ENCODE data around the gene TEX48. TPM values are rescaled to one million over a fixed set of nuclear protein-coding genes. Genes with fewer than 3 reads are reported as not detected.

Gene TEX48
- total and polyA plus RNA-seq, 2 experiments from 2014 or later: not detected

DNA sequence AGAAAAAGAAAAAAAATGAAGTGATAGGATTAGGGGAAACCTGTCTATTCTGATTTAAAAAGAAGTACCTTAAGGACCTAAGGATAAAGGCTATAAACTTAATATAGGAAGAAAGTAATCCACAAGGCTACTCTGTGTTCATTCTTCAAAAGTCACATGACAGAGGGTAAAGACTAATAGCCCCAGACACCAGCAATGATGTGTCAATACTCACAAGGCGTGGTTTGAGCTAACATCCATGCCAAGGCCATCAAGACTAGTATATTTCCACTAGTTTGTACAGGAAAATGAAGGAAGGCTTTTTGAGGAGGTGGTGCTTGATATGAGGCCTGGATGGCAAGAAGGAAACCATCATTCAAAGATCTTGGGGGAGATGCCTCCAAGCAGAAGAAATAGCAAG is 49.7 kb upstream of the TEX48 start:
- Histone ChIP-seq H3K79me2 (replicated peaks; ENCODE audit: insufficient read depth) (no peaks in the 10 kb centered on the region), H2AFZ (no peak overlapping the region), H3K27ac (ENCODE audit: low read depth) (no peak overlapping the region), H3F3A (replicated peaks; ENCODE audit: low read depth) (no peaks in the 10 kb centered on the region), H3K4me2 (no peak overlapping the region), H4K20me1 (replicated peaks; ENCODE audit: insufficient read depth) (no peaks in the 10 kb centered on the region), H3K9me2 (ENCODE audit: insufficient read depth) (no peaks in the 10 kb centered on the region), H3K27me3 (ENCODE audit: insufficient read depth) (no peaks in the 10 kb centered on the region), H3K4me1 (ENCODE audit: insufficient read depth) (no peaks in the 10 kb centered on the region), H3K36me3 (ENCODE audit: insufficient read depth) (no peaks in the 10 kb centered on the region), H3K4me3 (no peak overlapping the region)
- no peak overlapping the region for H3K27ac Mint-ChIP-seq
- TF ChIP-seq, protein P1, sequence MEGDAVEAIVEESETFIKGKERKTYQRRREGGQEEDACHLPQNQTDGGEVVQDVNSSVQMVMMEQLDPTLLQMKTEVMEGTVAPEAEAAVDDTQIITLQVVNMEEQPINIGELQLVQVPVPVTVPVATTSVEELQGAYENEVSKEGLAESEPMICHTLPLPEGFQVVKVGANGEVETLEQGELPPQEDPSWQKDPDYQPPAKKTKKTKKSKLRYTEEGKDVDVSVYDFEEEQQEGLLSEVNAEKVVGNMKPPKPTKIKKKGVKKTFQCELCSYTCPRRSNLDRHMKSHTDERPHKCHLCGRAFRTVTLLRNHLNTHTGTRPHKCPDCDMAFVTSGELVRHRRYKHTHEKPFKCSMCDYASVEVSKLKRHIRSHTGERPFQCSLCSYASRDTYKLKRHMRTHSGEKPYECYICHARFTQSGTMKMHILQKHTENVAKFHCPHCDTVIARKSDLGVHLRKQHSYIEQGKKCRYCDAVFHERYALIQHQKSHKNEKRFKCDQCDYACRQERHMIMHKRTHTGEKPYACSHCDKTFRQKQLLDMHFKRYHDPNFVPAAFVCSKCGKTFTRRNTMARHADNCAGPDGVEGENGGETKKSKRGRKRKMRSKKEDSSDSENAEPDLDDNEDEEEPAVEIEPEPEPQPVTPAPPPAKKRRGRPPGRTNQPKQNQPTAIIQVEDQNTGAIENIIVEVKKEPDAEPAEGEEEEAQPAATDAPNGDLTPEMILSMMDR (conservative IDR thresholded peaks at IDR 0.05; ENCODE audit: low read depth in 2 of 2): no peak
- TF ChIP-seq EZH2phosphoT487 (IDR thresholded peaks at IDR 0.05; ENCODE audit: unreplicated experiment) (no peak), ZNF331 (CRISPR knock-in tag; IDR thresholded peaks at IDR 0.05; ENCODE audit: low read depth) (no peak), POLR2AphosphoS5 (IDR thresholded peaks at IDR 0.05; ENCODE audit: low read depth) (no peak), JUNB (IDR thresholded peaks at IDR 0.05; ENCODE audit: unreplicated experiment) (no peak), ZNF114 (CRISPR knock-in tag; IDR thresholded peaks at IDR 0.05) (no peak), STAT1 (IDR thresholded peaks at IDR 0.05; ENCODE audit: unreplicated experiment) (no peak)
- TF ChIP-seq, protein P2, sequence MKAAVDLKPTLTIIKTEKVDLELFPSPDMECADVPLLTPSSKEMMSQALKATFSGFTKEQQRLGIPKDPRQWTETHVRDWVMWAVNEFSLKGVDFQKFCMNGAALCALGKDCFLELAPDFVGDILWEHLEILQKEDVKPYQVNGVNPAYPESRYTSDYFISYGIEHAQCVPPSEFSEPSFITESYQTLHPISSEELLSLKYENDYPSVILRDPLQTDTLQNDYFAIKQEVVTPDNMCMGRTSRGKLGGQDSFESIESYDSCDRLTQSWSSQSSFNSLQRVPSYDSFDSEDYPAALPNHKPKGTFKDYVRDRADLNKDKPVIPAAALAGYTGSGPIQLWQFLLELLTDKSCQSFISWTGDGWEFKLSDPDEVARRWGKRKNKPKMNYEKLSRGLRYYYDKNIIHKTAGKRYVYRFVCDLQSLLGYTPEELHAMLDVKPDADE (IDR thresholded peaks at IDR 0.05): no peak
- TF ChIP-seq, protein P3, sequence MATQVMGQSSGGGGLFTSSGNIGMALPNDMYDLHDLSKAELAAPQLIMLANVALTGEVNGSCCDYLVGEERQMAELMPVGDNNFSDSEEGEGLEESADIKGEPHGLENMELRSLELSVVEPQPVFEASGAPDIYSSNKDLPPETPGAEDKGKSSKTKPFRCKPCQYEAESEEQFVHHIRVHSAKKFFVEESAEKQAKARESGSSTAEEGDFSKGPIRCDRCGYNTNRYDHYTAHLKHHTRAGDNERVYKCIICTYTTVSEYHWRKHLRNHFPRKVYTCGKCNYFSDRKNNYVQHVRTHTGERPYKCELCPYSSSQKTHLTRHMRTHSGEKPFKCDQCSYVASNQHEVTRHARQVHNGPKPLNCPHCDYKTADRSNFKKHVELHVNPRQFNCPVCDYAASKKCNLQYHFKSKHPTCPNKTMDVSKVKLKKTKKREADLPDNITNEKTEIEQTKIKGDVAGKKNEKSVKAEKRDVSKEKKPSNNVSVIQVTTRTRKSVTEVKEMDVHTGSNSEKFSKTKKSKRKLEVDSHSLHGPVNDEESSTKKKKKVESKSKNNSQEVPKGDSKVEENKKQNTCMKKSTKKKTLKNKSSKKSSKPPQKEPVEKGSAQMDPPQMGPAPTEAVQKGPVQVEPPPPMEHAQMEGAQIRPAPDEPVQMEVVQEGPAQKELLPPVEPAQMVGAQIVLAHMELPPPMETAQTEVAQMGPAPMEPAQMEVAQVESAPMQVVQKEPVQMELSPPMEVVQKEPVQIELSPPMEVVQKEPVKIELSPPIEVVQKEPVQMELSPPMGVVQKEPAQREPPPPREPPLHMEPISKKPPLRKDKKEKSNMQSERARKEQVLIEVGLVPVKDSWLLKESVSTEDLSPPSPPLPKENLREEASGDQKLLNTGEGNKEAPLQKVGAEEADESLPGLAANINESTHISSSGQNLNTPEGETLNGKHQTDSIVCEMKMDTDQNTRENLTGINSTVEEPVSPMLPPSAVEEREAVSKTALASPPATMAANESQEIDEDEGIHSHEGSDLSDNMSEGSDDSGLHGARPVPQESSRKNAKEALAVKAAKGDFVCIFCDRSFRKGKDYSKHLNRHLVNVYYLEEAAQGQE (IDR thresholded peaks at IDR 0.05; ENCODE audit: unreplicated experiment): no peak
- TF ChIP-seq, protein P4, sequence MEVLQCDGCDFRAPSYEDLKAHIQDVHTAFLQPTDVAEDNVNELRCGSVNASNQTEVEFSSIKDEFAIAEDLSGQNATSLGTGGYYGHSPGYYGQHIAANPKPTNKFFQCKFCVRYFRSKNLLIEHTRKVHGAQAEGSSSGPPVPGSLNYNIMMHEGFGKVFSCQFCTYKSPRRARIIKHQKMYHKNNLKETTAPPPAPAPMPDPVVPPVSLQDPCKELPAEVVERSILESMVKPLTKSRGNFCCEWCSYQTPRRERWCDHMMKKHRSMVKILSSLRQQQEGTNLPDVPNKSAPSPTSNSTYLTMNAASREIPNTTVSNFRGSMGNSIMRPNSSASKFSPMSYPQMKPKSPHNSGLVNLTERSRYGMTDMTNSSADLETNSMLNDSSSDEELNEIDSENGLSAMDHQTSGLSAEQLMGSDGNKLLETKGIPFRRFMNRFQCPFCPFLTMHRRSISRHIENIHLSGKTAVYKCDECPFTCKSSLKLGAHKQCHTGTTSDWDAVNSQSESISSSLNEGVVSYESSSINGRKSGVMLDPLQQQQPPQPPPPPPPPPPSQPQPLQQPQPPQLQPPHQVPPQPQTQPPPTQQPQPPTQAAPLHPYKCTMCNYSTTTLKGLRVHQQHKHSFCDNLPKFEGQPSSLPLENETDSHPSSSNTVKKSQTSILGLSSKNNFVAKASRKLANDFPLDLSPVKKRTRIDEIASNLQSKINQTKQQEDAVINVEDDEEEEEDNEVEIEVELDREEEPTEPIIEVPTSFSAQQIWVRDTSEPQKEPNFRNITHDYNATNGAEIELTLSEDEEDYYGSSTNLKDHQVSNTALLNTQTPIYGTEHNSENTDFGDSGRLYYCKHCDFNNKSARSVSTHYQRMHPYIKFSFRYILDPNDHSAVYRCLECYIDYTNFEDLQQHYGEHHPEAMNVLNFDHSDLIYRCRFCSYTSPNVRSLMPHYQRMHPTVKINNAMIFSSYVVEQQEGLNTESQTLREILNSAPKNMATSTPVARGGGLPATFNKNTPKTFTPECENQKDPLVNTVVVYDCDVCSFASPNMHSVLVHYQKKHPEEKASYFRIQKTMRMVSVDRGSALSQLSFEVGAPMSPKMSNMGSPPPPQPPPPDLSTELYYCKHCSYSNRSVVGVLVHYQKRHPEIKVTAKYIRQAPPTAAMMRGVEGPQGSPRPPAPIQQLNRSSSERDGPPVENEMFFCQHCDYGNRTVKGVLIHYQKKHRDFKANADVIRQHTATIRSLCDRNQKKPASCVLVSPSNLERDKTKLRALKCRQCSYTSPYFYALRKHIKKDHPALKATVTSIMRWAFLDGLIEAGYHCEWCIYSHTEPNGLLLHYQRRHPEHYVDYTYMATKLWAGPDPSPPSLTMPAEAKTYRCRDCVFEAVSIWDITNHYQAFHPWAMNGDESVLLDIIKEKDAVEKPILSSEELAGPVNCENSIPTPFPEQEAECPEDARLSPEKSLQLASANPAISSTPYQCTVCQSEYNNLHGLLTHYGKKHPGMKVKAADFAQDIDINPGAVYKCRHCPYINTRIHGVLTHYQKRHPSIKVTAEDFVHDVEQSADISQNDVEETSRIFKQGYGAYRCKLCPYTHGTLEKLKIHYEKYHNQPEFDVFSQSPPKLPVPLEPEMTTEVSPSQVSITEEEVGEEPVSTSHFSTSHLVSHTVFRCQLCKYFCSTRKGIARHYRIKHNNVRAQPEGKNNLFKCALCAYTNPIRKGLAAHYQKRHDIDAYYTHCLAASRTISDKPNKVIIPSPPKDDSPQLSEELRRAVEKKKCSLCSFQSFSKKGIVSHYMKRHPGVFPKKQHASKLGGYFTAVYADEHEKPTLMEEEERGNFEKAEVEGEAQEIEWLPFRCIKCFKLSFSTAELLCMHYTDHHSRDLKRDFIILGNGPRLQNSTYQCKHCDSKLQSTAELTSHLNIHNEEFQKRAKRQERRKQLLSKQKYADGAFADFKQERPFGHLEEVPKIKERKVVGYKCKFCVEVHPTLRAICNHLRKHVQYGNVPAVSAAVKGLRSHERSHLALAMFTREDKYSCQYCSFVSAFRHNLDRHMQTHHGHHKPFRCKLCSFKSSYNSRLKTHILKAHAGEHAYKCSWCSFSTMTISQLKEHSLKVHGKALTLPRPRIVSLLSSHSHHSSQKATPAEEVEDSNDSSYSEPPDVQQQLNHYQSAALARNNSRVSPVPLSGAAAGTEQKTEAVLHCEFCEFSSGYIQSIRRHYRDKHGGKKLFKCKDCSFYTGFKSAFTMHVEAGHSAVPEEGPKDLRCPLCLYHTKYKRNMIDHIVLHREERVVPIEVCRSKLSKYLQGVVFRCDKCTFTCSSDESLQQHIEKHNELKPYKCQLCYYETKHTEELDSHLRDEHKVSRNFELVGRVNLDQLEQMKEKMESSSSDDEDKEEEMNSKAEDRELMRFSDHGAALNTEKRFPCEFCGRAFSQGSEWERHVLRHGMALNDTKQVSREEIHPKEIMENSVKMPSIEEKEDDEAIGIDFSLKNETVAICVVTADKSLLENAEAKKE (CRISPR knock-in tag; IDR thresholded peaks at IDR 0.05): no peak
- no peak overlapping the region for H3K4me3 Mint-ChIP-seq
- no peaks in the 10 kb centered on the region for H3K4me1 Mint-ChIP-seq
- ATAC-seq (no peak), DNase-seq (ENCODE audit: low spot score) (no peak)
- peaks cover 3% of the 10 kb centered on the region for H3K27me3 Mint-ChIP-seq (ENCODE audit: insufficient read depth, low read depth, poor library complexity)
- no peaks in the 10 kb centered on the region for H3K36me3 Mint-ChIP-seq (ENCODE audit: low read depth)
- no peaks in the 10 kb centered on the region for H3K9me3 Mint-ChIP-seq
